Left ventricle myocardium inferior (tissue), 1 donor: ENCODE data around the gene GPR89A. TPM values are rescaled to one million over a fixed set of nuclear protein-coding genes. Genes with fewer than 3 reads are reported as not detected.
A peak's percentile ranks its signal among the peaks of the same experiment; 100 is the strongest.
"Not testable (repeated sequence)": the region's sequence is repeated elsewhere in the genome, so short reads cannot be mapped to it uniquely, and the experiment has no call there.

ENCODE experiments used
- DNase-seq: peaks from one replicate; pipeline ENCODE4 v3.0.0-alpha.2; 2020
- H3K27ac ChIP-seq: fragments of 200-600 bp; replicated peaks from 2 replicates; pipeline ENCODE4 v1.8.0; 2021
- H3K27me3 ChIP-seq: fragments of 200-600 bp; 2 replicates; pipeline ENCODE4 v1.8.0; 2021; ENCODE audit warnings: low read depth
- H3K36me3 ChIP-seq: fragments of 200-600 bp; 2 replicates; pipeline ENCODE4 v1.8.0; 2021
- H3K4me1 ChIP-seq: fragments of 200-600 bp; 2 replicates; pipeline ENCODE4 v1.8.0; 2021
- H3K4me3 ChIP-seq: fragments of 200-600 bp; 2 replicates; pipeline ENCODE4 v1.8.0; 2021; ENCODE audit warnings: mild to moderate bottlenecking, moderate library complexity
- H3K9me3 ChIP-seq: fragments of 200-600 bp; replicated peaks from 2 replicates; pipeline ENCODE4 v1.8.0; 2021
- CTCF ChIP-seq: fragments of 200-600 bp; IDR thresholded peaks from 2 replicates; pipeline ENCODE4 v1.8.0; 2021; ENCODE audit warnings: antibody characterized with exemption, mild to moderate bottlenecking, borderline replicate concordance
- intact Hi-C: fragments of 100-400 bp; cut with micrococcal nuclease; formaldehyde crosslinking; loops from one replicate; pipeline ENCODE4 v1.11.0; 2022
- total RNA-seq: library from RNA; stranded (reverse); fragmentation: NEBNext Ultra II Directional; extraction: Animal tissue kit (Norgen Biotek cat#: 25700); gene quantifications from one replicate; pipeline ENCODE4 v1.2.1, GENCODE V29; 2021
- donor health status: DM: no; HTN: yes; CAD: no; lungs with severe emphysema.

The GPR89A gene
- total RNA-seq, 1 donor from 2014 or later, result 9.7 TPM

- intact Hi-C loops, DNase-seq: not testable (repeated sequence)
These were observed 14.4 kb downstream of the GPR89A start for GRCh38 chr1:145622177-145622576.

GRCh38 chr1:145636237-145636636, 28.4 kb downstream of the GPR89A start:
- H3K27me3 ChIP-seq, H3K4me3 ChIP-seq, H3K36me3 ChIP-seq, intact Hi-C loops, H3K9me3 ChIP-seq, H3K27ac ChIP-seq, H3K4me1 ChIP-seq, DNase-seq: not testable (repeated sequence)

More at GRCh38 chr1:145622177-145622576, 14.4 kb downstream of the GPR89A start:
- H3K36me3 ChIP-seq, H3K27ac ChIP-seq, H3K27me3 ChIP-seq, H3K4me1 ChIP-seq, H3K9me3 ChIP-seq, H3K4me3 ChIP-seq: not testable (repeated sequence)

- H3K9me3 ChIP-seq, DNase-seq, H3K4me3 ChIP-seq, H3K27ac ChIP-seq, H3K27me3 ChIP-seq, H3K36me3 ChIP-seq, H3K4me1 ChIP-seq, intact Hi-C loops: not testable (repeated sequence)
These were observed 34.1 kb downstream of the GPR89A start for GRCh38 chr1:145641886-145642285.

- H3K36me3 ChIP-seq, H3K4me3 ChIP-seq, H3K9me3 ChIP-seq, H3K4me1 ChIP-seq, H3K27ac ChIP-seq, DNase-seq, H3K27me3 ChIP-seq, intact Hi-C loops: not testable (repeated sequence)
These were observed 36.2 kb downstream of the GPR89A start for GRCh38 chr1:145643990-145644389.

- H3K4me1 ChIP-seq, H3K9me3 ChIP-seq, H3K27ac ChIP-seq, H3K27me3 ChIP-seq, intact Hi-C loops, H3K36me3 ChIP-seq, H3K4me3 ChIP-seq: not testable (repeated sequence)
- peak; percentile 26 for DNase-seq
- peak; percentile 18 for TF ChIP-seq CTCF
These were observed 48.6 kb downstream of the GPR89A start for GRCh38 chr1:145656245-145656943.

- H3K27ac ChIP-seq, DNase-seq, H3K27me3 ChIP-seq, intact Hi-C loops, H3K4me3 ChIP-seq, H3K4me1 ChIP-seq, H3K9me3 ChIP-seq: not testable (repeated sequence)
- peaks cover 12% of the 10 kb centered on the region for H3K36me3 ChIP-seq
These were observed 54.7 kb downstream of the GPR89A start for GRCh38 chr1:145662502-145662901.

GRCh38 chr1:145665015-145665414, 57.2 kb downstream of the GPR89A start:
- intact Hi-C loops, result not testable (repeated sequence)

GRCh38 chr1:145670995-145671745, 63.4 kb downstream of the GPR89A start:
- H3K4me3 ChIP-seq, H3K27ac ChIP-seq, intact Hi-C loops, H3K9me3 ChIP-seq, DNase-seq, H3K4me1 ChIP-seq, H3K27me3 ChIP-seq: not testable (repeated sequence)
- H3K36me3 ChIP-seq, result peaks cover 12% of the 10 kb centered on the region

More at GRCh38 chr1:145665015-145665414, 57.2 kb downstream of the GPR89A start:
- H3K36me3 ChIP-seq, H3K27ac ChIP-seq, H3K27me3 ChIP-seq, H3K4me1 ChIP-seq, H3K4me3 ChIP-seq, DNase-seq, H3K9me3 ChIP-seq: not testable (repeated sequence)

- intact Hi-C loops, H3K4me1 ChIP-seq, H3K27ac ChIP-seq, H3K4me3 ChIP-seq, H3K27me3 ChIP-seq, DNase-seq, H3K9me3 ChIP-seq, H3K36me3 ChIP-seq: not testable (repeated sequence)
These were observed 65.4 kb downstream of the GPR89A start for GRCh38 chr1:145673217-145673616.

GRCh38 chr1:145684858-145685257, 77.1 kb downstream of the GPR89A start:
- H3K27me3 ChIP-seq, H3K4me1 ChIP-seq, intact Hi-C loops, H3K9me3 ChIP-seq, H3K27ac ChIP-seq, DNase-seq, H3K36me3 ChIP-seq, H3K4me3 ChIP-seq: not testable (repeated sequence)

- H3K27me3 ChIP-seq, intact Hi-C loops, DNase-seq, H3K4me1 ChIP-seq, H3K36me3 ChIP-seq, H3K27ac ChIP-seq, H3K4me3 ChIP-seq, H3K9me3 ChIP-seq: not testable (repeated sequence)
These were observed 78.3 kb downstream of the GPR89A start for GRCh38 chr1:145686078-145686477.
